HG02571 (cell line): ENCODE data around the gene UVRAG.
"Not testable (repeated sequence)": the region's sequence is repeated elsewhere in the genome, so short reads cannot be mapped to it uniquely, and the experiment has no call there.

Experiments used
- ATAC-seq: cut with Tn5 transposase; IDR thresholded peaks from one replicate; pipeline ENCODE4 v1.9.1; 2021; ENCODE audit warnings: mild to moderate bottlenecking, moderate library complexity; ENCODE audit not compliant: unreplicated experiment

The UVRAG gene

GRCh38 chr11:76048763-76049162, 233.8 kb downstream of the UVRAG start:
- ATAC-seq: no peak

- ATAC-seq: no peak
These were observed 234.5 kb downstream of the UVRAG start for GRCh38 chr11:76049511-76049910.

DNA sequence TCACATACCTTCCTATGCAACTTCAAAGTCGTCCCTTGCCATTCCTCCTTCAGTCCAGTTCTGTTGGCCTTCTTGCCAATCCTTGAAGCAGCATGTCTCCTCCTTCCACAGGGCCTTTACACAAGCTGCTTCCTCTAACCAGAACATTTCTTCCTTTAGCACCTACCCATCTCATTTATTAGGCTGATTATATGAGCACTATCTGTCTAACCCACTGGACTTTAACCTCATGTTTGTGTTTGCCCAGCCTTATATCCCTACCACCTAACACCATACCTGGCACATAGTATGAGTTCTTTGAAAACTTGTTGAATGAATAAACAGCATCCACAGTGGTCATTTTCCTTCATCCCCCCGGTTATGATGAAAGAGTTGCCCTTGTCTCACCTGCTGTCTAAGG, 236.9 kb downstream of the UVRAG start:
- no peak for ATAC-seq

- ATAC-seq: no peak
These were observed 239.3 kb downstream of the UVRAG start for GRCh38 chr11:76054330-76054729.

- no peak for ATAC-seq
These were observed 241.9 kb downstream of the UVRAG start for GRCh38 chr11:76056876-76057275.

GRCh38 chr11:76060475-76061036, 245.5 kb downstream of the UVRAG start:
- not testable (repeated sequence) for ATAC-seq

- peak; percentile 93 for ATAC-seq
These were observed 247.7 kb downstream of the UVRAG start for GRCh38 chr11:76062733-76063132.

DNA sequence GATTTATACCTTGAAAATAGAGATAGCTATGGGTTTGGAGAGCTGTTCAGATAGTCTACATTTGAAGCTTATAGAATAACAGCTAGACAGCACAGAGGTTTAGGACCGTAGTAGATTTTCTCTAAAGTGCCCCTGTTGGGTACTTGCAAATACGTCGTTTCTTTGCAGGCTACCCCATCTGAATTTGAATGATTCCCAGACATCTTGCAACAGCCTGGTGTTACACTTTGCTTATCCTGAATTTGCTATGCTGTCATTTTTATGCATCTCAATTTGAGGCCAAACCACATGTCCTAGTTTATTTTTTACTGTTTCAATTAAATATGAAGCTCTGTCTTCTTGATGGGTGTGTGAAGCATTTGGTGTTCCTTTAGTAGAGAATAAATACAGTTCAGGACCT, 249.2 kb downstream of the UVRAG start:
- ATAC-seq: no peak

DNA sequence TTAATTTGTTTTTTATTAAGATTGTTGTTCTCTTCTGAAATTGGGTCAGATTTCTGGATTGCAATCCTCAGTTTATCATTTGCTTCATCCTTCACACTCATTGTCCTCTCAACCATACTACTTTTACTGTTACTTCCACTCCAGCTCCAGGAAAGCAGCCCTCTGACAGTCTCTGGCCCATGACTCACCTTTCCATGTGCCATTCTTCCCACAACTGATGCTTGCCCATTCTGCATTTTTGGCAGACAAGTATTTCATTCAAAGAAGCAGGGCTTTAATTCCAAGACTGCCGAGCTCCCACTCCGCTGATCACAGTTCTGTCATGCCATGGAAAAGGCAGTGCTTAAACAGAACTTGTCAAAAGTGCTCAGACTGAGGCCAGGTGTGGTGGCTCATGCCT, 252.1 kb downstream of the UVRAG start:
- no peak for ATAC-seq

- ATAC-seq: no peak
These were observed 254.0 kb downstream of the UVRAG start for GRCh38 chr11:76069001-76069400.

- no peak for ATAC-seq
These were observed 256.1 kb downstream of the UVRAG start for GRCh38 chr11:76071090-76071489.

- no peak for ATAC-seq
These were observed 258.7 kb downstream of the UVRAG start for GRCh38 chr11:76073724-76074123.

DNA sequence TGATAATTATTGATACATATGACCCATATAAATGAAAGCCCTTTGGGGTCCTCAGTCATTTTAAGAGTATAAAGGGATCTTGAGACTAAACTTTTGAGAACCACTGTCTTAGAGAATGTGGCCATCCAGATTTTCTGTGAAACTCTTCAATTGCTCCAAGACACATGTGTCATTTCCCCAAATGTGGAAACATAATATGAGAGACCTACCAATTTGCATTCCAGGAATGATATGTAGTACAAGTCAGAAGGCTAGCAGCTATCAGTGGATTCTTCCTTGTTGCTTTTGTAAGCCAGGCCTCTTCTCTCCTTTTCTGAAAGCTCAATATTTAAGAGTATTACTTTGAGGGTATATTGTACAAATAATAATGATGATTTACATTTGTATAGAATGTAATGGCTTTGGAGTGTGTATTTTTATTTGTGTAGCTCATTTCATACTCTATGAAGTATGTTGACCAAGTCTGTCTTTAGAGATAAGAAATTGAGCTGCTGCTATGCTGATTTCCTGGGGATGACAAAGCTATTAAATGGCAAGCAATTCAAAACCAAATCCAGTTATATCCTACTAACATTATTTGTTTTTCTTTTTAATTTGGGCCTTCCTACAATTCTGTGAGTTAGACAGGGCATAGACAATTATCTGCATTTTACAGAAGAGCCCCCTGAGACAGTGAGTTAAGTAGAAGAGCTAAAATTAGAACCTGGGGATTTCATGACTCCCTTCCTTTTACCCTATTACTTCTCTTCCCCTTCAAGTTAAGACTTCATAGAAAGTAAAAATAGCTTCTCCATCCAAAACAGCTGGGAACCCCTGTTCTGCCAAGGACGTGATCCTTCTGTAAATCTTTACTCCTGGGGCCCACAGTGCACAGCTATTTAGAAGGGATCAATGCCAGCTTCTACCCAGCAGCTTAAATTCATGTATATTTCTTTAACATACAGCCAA, 259.4 kb downstream of the UVRAG start:
- ATAC-seq: no peak

DNA sequence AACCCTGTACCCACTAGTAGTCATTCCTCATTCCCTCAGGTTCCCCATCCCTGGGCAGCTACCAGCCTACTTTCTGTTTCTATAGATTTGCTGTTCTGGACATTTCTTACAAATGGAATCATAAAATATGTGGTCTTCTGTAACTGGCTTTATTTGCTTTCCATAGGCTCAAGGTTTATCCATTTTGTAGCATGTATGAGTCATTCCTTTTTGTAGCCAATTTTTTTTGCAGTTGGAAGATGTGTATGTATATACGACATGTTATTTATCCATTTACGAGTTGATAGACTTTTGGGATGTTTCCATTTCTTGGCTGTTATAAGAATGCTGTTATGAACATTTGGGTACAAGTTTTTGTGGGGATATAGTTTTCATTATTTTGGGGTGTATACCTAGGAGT, 260.7 kb downstream of the UVRAG start:
- ATAC-seq: no peak

GRCh38 chr11:76076253-76076652, 261.2 kb downstream of the UVRAG start:
- not testable (repeated sequence) for ATAC-seq

DNA sequence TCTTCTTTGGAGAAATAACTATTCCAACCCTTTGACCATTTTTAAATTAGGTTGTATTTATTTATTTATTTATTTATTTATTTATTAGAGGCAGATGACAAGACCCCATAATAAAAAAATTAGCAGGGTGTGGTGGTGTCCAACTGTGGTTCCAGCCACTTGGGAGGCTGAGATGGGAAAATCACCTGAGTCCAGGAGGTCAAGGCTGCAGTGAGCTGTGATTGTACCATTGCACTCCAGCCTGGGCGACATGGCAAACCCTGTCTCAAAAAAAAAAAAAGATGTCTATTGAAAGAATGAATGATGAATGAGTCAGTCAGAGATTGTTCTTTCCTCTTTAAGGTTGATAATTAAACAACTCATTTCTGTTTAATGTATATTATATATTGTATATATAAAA, 261.7 kb downstream of the UVRAG start:
- ATAC-seq: no peak

GRCh38 chr11:76077575-76078150, 262.7 kb downstream of the UVRAG start:
- ATAC-seq: no peak

DNA sequence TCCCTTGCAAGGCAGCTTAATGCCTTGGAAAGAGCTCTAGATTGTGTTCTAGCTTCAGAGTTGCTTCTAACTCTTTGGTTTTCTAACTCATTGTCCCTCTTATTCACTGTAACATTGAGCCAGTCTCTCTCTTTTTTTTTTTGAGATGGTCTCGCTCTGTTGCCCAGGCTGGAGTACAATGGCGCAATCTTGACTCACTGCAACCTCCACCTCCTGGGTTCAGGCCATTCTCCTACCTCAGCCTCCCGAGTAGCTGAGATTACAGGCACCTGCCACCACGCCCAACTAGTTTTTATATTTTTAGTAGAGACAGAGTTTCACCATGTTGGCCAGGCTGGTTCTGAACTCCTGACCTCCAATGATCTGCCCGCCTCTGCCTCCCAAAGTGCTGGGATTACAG, 266.1 kb downstream of the UVRAG start:
- not testable (repeated sequence) for ATAC-seq

- no peak for ATAC-seq
These were observed 268.8 kb downstream of the UVRAG start for GRCh38 chr11:76083563-76084451.

DNA sequence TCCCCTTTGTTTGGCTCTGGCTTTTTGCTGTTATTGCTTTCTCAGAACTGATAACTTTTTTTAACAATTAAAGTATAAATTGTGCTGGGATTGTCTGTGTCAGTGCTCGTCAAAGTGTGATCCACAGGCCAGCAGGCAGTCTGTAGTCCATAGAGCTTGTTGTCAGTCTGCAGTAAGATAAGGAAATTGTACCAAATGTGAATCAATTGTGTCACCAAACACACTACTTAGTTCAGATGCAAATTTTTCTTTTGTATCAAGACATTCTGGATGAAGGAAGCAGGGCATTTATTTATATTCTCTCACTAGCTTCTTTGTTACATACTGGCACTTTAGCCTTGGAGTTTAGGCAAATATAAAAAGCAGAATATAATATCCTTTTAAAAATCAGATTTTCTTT, 270.3 kb downstream of the UVRAG start:
- ATAC-seq: no peak
